Effector memory CD8-positive, alpha-beta T cell (primary cell): Measurements from ENCODE around the gene SLC39A1.
"Not testable (repeated sequence)": the region's sequence is repeated elsewhere in the genome, so short reads cannot be mapped to it uniquely, and the experiment has no call there.

Experiments used
- ATAC-seq: fragments of 150-1000 bp; cut with Tn5 transposase; replicated peaks from 2 replicates; pipeline ENCODE4 v1.10.0; 2021; ENCODE audit warnings: mild to moderate bottlenecking, moderate library complexity
- DNase-seq, 3 experiments: peaks; one replicate each; pipeline ENCODE4 v3.0.0; 2021
- H3K27ac Mint-ChIP-seq, 2 donors: one replicate each; pipeline ENCODE4 v1.8.0; 2022; ENCODE audit warnings: mild to moderate bottlenecking in 2 of 2, mixed read lengths in 2 of 2, moderate library complexity in 2 of 2
- H3K27me3 Mint-ChIP-seq, 2 donors: one replicate each; pipeline ENCODE4 v1.8.0; 2022; ENCODE audit warnings: mixed read lengths in 2 of 2
- H3K36me3 Mint-ChIP-seq: one replicate; pipeline ENCODE4 v1.8.0; 2022; ENCODE audit warnings: mild to moderate bottlenecking, moderate library complexity, mixed read lengths; ENCODE audit not compliant: insufficient read depth
- H3K4me1 Mint-ChIP-seq, 2 donors: one replicate each; pipeline ENCODE4 v1.8.0; 2022; ENCODE audit warnings: low read depth in 2 of 2, mixed read lengths in 2 of 2
- H3K4me3 Mint-ChIP-seq, 2 donors: one replicate each; pipeline ENCODE4 v1.8.0; 2022; ENCODE audit warnings: mild to moderate bottlenecking in 2 of 2, mixed read lengths in 2 of 2, moderate library complexity in 2 of 2
- H3K9me3 Mint-ChIP-seq, 2 donors: one replicate each; pipeline ENCODE4 v1.8.0; 2022; ENCODE audit warnings: mixed read lengths in 2 of 2

Gene SLC39A1

DNA sequence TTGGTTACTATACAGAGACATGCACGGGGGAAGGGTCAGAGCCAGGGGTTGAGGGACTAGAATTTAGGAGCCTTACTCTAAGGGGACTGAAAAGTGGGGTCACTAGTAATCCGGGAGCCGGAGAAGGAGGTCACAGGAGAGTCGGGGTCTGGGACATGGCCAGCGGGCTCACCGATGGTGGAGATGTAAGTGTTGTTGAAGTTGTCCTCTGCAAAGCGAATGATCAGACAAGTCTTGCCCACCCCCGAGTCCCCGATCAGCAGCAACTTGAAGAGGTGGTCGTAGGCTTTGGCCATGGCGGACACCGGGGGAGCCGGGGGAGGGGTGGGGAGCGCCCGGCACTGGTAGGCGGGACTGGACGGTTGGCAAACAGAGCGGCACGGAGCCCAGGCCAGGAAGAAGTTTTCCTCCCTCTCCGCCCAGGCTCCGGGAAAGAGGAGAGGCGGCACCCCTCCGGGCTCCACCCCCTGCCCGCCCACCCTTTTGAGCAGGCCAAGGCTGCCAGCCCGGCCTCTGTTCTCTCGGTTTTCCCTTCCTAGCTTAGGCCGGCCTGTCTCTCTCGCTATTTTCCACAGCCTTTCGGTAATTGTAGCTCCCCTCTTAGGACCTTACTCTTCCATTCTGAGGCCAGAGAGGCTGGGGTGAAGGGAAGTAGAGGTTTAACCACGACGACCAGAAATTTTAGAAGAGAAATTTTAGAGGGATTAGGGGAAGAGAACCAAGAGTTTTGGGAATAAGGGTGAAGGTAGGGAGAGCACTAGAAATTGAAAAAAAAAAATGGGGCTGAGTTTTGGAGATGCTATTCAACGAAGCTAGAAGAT, 22.8 kb upstream of the SLC39A1 start, which contains the start of gene RAB13:
TSS of gene RAB13 (minus strand) at position 399 of the 821 bp plus-strand sequence. CDS start at position 296, 103 bp downstream.
- Mint-ChIP-seq H3K27me3 (peaks cover 9 to 14% of the 10 kb centered on the region in 2 donors), H3K9me3 (no peaks in the 10 kb centered on the region), H3K4me3 (peak within 1 kb of the TSS; percentile 23 to 44), H3K4me1 (peaks cover 16 to 19% of the 10 kb centered on the region in 2 donors), H3K27ac (peak within 1 kb of the TSS; percentile 52 to 74), H3K36me3 (peaks cover 9% of the 10 kb centered on the region)
- no peak for DNase-seq
- no peak for ATAC-seq

DNA sequence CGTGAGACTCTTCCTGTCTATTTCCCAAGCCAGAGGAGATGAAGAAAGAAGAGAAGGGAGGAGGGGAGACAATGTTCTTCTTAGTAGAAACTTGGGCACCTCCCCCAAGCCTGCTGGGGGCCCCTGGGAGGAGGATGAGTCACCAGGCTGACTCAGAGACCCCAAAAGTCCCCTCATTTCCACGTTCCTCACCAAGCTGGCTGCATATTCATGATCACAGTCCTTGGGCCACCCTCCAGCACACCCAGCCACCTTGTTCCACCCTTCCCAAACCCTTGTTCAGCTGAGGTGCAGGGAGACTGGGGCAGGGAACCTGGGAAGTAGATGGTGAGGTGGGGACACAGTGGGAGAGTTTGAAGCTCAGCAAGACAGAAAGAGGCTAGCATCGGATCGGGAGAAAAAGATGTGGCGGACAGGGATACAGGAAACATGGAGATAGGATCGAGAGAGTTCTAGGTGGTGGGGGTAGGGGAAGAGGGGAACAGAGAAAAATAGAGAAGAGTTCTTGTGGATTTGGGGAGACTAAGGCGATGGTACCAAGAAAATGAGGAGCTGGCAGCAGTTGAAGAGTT, 22.1 kb upstream of the SLC39A1 start:
- Mint-ChIP-seq H3K27me3 (peaks cover 9 to 14% of the 10 kb centered on the region in 2 donors), H3K4me1 (peaks cover 12 to 16% of the 10 kb centered on the region in 2 donors), H3K9me3 (no peaks in the 10 kb centered on the region), H3K36me3 (peaks cover 2% of the 10 kb centered on the region), H3K27ac (no peak overlapping the region), H3K4me3 (no peak overlapping the region)
- DNase-seq = no peak
- ATAC-seq = no peak

DNA sequence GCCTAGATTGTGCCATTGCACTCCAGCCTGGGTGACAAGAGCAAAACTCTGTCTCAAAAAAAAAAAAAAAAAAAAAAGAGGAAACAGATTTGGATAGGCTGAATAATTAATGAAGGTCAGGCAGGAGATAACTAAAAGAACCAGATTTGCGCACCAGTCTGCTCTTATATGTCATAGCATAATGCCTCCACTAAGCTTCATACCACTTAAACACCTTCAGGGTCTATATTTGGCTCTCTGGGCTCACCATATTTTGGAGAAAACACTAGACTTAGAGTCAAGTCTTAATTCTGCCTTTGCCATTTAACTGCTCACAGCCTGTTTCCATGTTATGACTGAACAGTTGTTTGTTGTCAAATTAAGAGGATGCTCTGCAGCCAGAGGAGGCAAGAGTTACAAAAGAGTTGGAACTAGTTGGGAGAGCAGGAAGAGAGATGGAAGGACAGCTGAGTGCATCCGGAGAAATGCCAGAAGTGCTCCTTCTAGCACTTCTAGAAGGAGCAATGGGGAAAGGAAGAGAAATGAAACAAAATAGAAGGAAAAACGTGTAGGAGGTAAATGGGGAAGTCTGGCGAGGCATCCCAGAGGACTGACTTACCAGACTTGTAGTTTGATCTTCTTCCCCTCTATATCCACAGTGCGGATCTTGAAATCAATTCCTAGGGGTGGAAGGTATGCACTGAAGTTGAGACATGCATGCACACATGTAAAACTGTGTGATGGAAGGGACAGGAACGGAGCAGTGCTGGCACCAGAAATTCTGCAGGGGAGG, 21.0 kb upstream of the SLC39A1 start:
- no peaks in the 10 kb centered on the region for H3K9me3 Mint-ChIP-seq
- ATAC-seq (no peak), DNase-seq (no peak)
- H3K4me3 Mint-ChIP-seq = no peak overlapping the region
- H3K27me3 Mint-ChIP-seq = peaks cover 9 to 14% of the 10 kb centered on the region in 2 donors
- no peak overlapping the region for H3K27ac Mint-ChIP-seq
- no peaks in the 10 kb centered on the region for H3K36me3 Mint-ChIP-seq
- H3K4me1 Mint-ChIP-seq = peaks cover 6 to 8% of the 10 kb centered on the region in 2 donors

DNA sequence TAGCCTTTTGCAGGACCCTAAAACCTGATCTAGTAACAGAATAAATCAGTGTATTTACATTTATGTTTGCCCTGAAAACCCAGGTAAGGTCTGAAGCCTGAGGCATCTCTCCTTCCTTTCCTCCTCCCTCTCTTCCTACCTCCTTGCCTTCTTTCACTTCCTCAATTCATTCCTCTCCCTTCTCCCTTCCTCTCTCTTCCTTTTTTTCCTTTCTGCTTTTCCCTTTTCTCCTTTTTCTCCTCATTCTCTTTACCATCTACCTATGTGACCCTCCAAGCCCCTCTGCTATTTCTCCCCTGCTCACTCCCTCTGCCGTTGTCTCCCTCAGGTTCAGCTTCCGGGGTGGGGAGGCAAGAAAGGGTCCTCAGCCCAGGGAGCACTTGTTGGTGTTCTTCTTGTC, 18.4 kb upstream of the SLC39A1 start:
- not testable (repeated sequence) for DNase-seq, H3K36me3 Mint-ChIP-seq, H3K4me3 Mint-ChIP-seq, H3K27ac Mint-ChIP-seq, ATAC-seq, H3K9me3 Mint-ChIP-seq
- Mint-ChIP-seq H3K27me3 (peaks cover 9 to 14% of the 10 kb centered on the region in 2 donors), H3K4me1 (peaks cover 8 to 19% of the 10 kb centered on the region in 2 donors)

DNA sequence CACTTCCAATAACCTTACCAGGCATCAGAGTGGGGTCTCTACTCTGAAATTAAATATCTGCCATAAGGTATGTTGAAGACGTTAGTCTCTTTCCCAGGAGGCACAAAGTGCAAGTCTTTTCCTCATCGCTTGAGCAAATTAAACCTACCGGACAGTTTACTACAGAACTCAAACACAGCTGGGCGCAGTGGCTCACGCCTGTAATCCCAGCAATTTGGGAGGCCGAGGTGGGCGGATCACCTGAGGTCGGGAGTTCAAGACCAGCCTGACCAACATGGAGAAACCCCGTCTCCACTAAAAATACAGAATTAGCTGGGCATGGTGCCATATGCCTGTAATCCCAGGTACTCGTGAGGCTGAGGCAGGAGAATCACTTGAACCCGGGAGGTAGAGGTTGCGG, 15.8 kb upstream of the SLC39A1 start:
- H3K9me3 Mint-ChIP-seq, ATAC-seq, H3K27me3 Mint-ChIP-seq, DNase-seq: not testable (repeated sequence)
- H3K4me3 Mint-ChIP-seq = peak overlapping the region; percentile 93 to 95
- peaks cover 23 to 30% of the 10 kb centered on the region in 2 donors for H3K4me1 Mint-ChIP-seq
- peak overlapping the region; percentile 17 to 89 for H3K27ac Mint-ChIP-seq
- peaks cover 30% of the 10 kb centered on the region for H3K36me3 Mint-ChIP-seq

DNA sequence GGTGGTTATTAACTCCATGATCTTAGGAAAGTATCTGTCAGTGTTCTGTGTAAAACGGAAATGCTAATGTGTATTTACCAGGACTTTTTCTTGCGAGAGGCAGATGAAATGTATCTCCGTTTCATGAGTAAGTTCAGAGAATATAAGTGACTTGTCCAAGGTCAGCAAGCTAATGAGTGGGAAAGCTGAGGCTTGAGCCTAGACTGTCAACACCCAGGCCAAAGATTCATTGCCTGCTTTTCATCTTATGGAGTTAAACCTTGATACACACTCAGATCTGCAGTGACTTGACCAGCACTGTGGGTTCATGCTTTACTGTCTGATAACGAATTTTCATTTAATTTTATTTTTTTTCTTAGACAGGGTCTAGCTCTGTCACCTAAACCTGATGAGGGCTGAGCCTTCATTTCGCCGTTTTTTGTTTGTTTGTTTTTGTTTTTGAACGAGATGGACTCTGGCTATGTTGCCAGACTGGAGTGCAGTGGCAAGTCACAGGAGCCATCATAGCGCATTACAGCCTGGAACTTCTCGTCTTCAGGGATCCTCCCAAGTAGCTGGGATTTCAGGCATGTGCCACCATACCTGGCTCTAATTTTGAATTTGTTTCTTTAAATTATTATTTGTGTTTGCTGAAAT, 15.1 kb upstream of the SLC39A1 start:
- H3K27ac Mint-ChIP-seq = peak overlapping the region; percentile 89 to 94
- no peaks in the 10 kb centered on the region for H3K27me3 Mint-ChIP-seq
- H3K9me3 Mint-ChIP-seq = no peaks in the 10 kb centered on the region
- ATAC-seq (no peak), DNase-seq (no peak)
- H3K4me1 Mint-ChIP-seq = peaks cover 23 to 30% of the 10 kb centered on the region in 2 donors
- H3K4me3 Mint-ChIP-seq = peak overlapping the region; percentile 93 to 95
- H3K36me3 Mint-ChIP-seq = peaks cover 35% of the 10 kb centered on the region

DNA sequence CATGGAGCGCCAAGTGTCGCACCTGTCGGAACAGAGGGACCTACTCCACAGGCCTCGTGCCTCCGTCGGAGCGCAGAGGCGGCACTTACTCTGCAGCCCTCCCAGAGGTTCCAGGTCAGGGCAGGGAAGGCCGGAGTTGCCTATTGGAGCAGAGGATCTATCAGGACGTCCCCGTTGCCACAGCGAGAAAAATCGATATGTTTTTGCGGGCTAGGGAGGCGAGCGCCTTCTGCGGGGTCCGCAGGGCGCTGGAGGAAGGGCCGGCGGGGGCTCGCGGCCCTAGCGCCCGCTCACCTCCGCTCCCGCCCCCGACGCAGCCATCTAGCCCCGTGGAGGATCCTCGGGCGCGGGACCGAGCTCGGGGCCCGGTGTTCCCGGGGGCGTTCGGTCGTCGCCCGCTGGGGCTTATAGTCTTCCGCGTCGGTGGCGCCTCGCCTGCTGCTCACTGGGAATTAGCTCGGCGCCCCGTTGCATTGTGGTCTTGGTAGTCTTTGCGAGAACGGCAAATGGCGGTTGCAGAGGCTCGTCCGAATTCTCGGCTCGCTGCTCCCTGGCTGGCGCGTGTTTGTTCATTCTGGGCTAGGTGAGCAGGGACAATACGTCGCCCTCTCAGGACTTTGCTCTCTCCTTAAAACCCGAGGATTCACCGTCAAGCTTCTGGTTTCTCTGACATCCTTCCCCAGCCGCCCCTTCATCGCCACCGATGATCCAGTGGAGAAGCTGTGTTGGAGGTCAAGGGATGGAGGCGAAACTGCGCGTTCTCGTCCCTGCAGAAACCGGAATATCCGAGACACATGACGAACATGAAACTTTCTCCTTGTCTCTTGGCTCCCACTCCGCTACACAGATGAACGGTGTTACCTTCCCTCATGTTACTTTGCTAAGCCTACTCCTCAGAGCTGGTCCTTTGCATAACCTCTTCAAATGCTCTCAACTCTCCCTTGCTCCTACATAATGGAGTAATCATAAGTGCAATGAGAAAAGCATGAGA, 14.2 kb upstream of the SLC39A1 start, which contains the start of gene JTB:
TSS of gene JTB (minus strand) at position 425 of the 991 bp plus-strand sequence. CDS start at position 3, 422 bp downstream.
- H3K27ac Mint-ChIP-seq = peak within 1 kb of the TSS; percentile 89 to 94

DNA sequence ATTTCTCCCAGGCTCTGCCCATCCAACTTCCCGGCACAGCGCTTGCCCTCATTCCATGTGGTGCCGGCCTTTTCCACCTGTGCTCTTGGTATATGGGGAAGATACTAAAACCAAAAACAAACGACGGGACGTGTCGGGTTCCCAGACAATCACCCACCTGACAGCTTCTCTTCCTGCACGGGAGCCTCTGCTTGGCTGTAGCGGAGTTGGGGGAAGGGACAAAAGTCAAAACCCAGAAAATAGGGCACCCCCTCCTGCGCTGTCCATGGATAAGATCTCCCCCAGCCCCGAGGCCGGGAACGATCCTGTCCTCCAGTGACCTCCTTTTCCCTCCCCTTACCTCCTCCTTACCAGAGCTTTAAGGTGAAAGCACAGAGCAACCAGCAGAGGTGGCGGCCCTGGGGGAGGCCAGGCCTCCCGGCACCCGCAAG, 13.5 kb upstream of the SLC39A1 start:
- Mint-ChIP-seq H3K27ac (peak overlapping the region; percentile 89 to 94), H3K4me1 (peaks cover 23 to 34% of the 10 kb centered on the region in 2 donors), H3K27me3 (no peaks in the 10 kb centered on the region), H3K36me3 (peaks cover 35% of the 10 kb centered on the region), H3K9me3 (no peaks in the 10 kb centered on the region), H3K4me3 (peak overlapping the region; percentile 93 to 95)
- ATAC-seq (no peak), DNase-seq (no peak)

More for the DNA sequence above, 14.2 kb upstream of the SLC39A1 start, which contains the start of gene JTB:
- Mint-ChIP-seq H3K4me3 (peak within 1 kb of the TSS; percentile 93 to 95), H3K36me3 (peaks cover 35% of the 10 kb centered on the region), H3K4me1 (peaks cover 23 to 30% of the 10 kb centered on the region in 2 donors), H3K27me3 (no peaks in the 10 kb centered on the region), H3K9me3 (no peaks in the 10 kb centered on the region)
- DNase-seq (peak; percentile 71 to 74 (median 72)), ATAC-seq (peak; percentile 97)

DNA sequence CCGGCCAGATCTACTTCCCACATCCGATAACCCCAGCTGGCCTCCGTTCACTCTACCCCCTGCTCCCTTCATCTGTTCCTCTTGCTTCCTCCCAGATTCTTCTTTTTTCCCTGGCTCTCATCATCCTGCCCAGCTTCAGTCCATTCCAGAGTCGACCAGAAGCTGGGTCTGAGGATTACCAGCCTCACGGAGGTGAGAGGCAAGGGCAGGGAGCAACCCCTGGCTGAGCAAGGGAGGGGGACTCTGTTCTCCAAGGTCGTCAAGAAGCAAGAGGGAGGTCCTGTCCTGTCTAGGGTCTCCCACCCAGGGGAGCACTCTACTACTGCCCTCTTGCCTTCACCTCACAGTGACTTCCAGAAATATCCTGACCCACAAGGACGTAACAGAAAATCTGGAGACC, 10.2 kb upstream of the SLC39A1 start:
- no peak overlapping the region for H3K27ac Mint-ChIP-seq
- no peak overlapping the region for H3K4me3 Mint-ChIP-seq
- peaks cover 25 to 28% of the 10 kb centered on the region in 2 donors for H3K4me1 Mint-ChIP-seq
- ATAC-seq = no peak
- H3K36me3 Mint-ChIP-seq = peaks cover 35% of the 10 kb centered on the region
- no peak for DNase-seq
- no peaks in the 10 kb centered on the region for H3K9me3 Mint-ChIP-seq
- H3K27me3 Mint-ChIP-seq = no peaks in the 10 kb centered on the region

DNA sequence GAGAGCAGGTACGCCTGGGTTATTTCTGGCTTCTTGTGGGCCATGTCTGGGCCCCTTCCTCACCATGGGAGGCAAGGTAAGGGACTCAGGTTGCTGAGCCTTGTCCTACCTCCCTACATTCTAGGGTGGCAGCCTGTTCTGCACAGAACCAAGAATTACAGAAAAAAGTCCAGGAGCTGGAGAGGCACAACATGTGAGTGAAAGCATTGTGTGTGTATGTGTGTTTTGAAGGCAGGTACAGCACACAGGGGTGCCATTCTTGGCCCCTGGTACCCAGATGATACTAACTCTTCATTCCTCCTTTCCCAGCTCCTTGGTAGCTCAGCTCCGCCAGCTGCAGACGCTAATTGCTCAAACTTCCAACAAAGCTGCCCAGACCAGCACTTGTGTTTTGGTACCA, 9.7 kb upstream of the SLC39A1 start:
- no peak for ATAC-seq
- Mint-ChIP-seq H3K27me3 (no peaks in the 10 kb centered on the region), H3K4me1 (peaks cover 24% of the 10 kb centered on the region in 2 donors), H3K9me3 (no peaks in the 10 kb centered on the region), H3K4me3 (no peak overlapping the region), H3K36me3 (peaks cover 35% of the 10 kb centered on the region), H3K27ac (peak overlapping the region in 1 of 2 donors; percentile 46)
- no peak for DNase-seq

DNA sequence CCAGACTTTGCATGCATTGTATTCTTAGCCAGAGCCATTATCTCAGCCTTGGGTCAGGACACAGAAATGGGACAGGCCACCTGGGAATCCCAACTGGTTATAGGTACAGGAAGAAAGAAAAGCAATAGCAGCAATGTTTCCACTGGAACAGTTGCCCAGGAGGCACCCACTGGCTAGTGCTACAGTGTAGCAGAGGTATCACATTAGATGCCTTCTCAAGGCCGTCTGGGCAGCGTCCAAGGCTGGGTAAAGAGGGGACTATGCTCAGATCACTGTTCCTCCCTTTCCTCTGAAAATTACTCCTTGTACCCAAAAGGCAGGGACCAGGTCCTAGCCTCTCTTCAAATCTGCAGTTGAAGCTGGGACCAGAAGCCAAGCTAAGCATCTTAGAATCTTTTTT, 7.0 kb upstream of the SLC39A1 start:
- DNase-seq = no peak
- no peaks in the 10 kb centered on the region for H3K27me3 Mint-ChIP-seq
- peaks cover 24 to 25% of the 10 kb centered on the region in 2 donors for H3K4me1 Mint-ChIP-seq
- H3K4me3 Mint-ChIP-seq = no peak overlapping the region
- H3K9me3 Mint-ChIP-seq = no peaks in the 10 kb centered on the region
- no peak for ATAC-seq
- H3K27ac Mint-ChIP-seq = no peak overlapping the region
- H3K36me3 Mint-ChIP-seq = peaks cover 25% of the 10 kb centered on the region

DNA sequence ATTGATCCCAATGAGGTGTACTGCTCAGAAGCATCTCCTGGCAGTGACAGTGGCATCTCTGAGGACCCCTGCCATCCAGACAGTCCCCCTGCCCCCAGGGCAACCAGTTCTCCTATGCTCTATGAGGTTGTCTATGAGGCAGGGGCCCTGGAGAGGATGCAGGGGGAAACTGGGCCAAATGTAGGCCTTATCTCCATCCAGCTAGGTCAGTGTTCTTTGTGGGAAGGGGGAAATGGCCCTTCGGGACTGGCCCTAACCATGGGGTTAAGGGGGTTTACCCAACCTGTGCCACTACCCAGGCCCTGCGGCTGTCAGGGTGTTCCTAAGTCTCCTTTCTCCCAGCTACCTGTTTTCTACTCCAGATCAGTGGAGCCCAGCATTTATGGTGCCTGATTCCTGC, 5.6 kb upstream of the SLC39A1 start:
- Mint-ChIP-seq H3K27ac (peak overlapping the region in 1 of 2 donors; percentile 98), H3K27me3 (no peaks in the 10 kb centered on the region), H3K36me3 (peaks cover 11% of the 10 kb centered on the region), H3K4me3 (peak overlapping the region in 1 of 2 donors; percentile 9), H3K9me3 (no peaks in the 10 kb centered on the region), H3K4me1 (peaks cover 26 to 30% of the 10 kb centered on the region in 2 donors)
- DNase-seq (no peak), ATAC-seq (no peak)
